ENCODE results near the gene PAM. TPM values are rescaled to one million over a fixed set of nuclear protein-coding genes. Genes with fewer than 3 reads are reported as not detected.

Gene PAM
- total RNA-seq, 4 donors from 2014 or later = 113 to 178 (median 130) TPM

DNA sequence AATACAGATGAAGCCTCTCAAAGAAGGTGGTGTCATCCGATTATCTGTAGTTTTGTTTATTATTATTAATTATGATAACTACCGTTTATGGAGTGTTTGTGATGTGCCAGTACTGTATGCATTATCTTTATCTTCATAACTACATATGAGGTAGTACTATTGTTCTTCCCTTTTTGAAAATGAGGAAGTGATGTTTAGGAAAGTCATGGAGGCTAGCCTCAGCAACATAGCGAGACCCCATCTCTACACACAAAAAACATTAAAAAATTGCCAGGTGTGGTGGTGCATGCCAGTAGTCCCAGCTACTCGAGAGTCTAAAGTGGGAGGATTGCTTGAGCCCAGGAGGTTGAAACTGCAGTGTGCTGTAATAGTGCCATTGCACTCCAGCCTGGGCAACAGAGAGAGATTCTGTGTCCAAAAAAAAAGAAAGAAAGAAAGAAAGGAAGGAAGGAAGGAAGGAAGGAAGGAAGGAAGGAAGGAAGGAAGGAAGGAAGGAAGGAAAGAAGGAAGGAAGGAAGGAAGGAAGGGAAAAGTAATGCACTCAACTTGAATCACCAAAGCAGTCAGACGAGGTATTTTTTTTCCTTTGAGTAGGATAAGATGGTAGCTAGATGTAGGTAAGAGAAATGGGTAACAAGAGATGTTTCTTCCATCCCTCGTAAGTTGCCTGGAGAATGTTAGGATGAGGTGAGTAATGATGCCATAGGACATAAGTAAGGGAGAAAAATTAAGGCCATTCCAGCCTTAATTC lies 47.8 kb downstream of the PAM start:
- TF ChIP-seq, protein P1, sequence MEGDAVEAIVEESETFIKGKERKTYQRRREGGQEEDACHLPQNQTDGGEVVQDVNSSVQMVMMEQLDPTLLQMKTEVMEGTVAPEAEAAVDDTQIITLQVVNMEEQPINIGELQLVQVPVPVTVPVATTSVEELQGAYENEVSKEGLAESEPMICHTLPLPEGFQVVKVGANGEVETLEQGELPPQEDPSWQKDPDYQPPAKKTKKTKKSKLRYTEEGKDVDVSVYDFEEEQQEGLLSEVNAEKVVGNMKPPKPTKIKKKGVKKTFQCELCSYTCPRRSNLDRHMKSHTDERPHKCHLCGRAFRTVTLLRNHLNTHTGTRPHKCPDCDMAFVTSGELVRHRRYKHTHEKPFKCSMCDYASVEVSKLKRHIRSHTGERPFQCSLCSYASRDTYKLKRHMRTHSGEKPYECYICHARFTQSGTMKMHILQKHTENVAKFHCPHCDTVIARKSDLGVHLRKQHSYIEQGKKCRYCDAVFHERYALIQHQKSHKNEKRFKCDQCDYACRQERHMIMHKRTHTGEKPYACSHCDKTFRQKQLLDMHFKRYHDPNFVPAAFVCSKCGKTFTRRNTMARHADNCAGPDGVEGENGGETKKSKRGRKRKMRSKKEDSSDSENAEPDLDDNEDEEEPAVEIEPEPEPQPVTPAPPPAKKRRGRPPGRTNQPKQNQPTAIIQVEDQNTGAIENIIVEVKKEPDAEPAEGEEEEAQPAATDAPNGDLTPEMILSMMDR (IDR thresholded peaks at IDR 0.05) = no peak
- DNase-seq (ENCODE audit: low spot score) (no peak), ATAC-seq (ENCODE audit: low FRiP score) (no peak)

DNA sequence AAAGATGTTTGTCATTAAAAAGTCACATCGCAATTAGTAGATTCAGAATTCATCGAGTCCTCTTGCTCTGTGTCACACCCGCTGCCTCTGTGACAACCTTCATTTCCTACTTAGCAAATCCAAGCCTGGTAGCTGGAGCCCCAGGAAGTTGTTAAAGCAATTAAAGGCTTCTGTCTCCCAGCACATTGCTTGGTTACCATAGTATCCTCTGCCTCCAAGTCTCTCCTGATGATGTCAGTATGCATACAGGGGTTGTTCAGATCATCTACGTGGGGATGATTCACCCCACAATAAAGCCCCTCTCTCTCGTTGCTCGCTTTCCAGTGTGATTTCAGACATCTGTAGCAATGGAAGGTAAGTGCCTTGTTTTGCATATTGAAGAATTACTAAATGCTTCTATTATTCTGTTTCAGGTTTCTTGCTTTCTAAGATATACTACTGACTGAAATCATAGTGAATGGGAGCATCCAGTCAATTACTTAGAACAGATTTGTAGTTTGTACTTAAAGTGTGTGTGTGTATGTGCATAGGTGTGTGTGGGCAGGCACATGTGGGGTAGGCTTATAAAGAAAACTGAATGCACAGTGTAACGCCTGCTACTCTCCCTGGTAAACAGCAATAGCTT lies 52.9 kb downstream of the PAM start:
- TF ChIP-seq, protein P1 (IDR thresholded peaks at IDR 0.05) = no peak
- no peak for ATAC-seq (ENCODE audit: low FRiP score)
- no peak for DNase-seq (ENCODE audit: low spot score)

DNA sequence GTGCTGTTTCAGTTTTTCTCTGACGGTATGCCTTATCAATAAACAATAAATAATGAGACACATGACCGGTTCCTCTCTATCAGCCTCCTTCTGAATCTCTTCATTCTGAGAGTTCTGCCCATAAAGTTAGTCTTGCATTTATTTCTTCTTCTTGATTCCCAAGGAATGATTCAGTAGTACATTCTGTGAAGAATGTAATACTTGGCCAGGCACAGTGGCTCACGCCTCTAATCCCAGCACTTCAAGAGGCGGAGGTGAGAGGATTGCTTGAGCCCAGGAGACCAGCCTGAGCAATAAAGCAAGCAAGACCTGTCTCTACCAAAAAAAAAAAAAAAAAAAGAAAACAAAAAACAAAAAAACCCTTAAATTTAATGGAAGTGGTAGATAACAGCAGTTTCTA lies 53.9 kb downstream of the PAM start:
- DNase-seq (ENCODE audit: low spot score) = no peak
- no peak for ATAC-seq (ENCODE audit: low FRiP score)

DNA sequence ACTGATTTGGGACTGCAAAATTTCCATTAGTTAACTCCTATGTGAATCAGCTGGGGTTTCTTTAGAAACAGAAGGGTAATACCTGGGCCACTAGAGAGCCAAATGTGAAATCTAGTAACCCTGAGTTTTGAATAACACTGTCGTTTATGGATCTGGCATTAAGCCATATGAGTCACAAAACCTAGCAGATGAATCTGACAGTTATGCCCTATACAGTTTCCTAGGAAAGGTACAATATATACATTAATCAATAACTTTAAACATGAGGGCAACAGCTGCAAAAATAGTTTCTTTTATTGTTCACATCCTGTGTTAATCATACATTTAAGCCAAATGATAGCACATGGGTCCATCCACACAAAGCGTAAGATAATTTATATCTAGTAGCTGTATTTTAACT lies 56.9 kb downstream of the PAM start:
- DNase-seq (ENCODE audit: low spot score) (no peak), ATAC-seq (ENCODE audit: low FRiP score) (no peak)
- TF ChIP-seq, protein P1 (IDR thresholded peaks at IDR 0.05) = no peak

More for the DNA sequence above, 53.9 kb downstream of the PAM start:
- TF ChIP-seq, protein P1 (IDR thresholded peaks at IDR 0.05) = no peak

DNA sequence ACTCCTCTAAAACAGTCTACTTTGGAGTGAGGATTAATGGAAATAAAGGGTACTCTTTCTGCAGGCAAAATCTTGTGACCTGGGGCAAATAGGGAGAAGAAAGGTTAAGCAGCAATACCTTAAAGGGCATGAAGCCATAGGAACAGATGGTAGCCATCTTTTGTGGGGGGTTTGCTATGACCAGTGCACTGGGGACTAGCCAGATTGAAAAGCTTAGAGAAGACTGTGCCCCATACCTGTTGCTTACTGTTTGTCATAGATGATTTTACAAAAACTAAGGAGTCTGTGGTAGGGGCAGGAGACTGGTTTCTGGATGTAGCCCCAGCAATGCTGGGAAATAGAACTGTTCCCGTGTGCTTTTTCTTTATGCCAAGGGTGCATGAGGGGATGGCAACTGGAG lies 58.6 kb downstream of the PAM start:
- DNase-seq (ENCODE audit: low spot score) = no peak
- no peak for ATAC-seq (ENCODE audit: low FRiP score)
- TF ChIP-seq, protein P1 (IDR thresholded peaks at IDR 0.05) = no peak

DNA sequence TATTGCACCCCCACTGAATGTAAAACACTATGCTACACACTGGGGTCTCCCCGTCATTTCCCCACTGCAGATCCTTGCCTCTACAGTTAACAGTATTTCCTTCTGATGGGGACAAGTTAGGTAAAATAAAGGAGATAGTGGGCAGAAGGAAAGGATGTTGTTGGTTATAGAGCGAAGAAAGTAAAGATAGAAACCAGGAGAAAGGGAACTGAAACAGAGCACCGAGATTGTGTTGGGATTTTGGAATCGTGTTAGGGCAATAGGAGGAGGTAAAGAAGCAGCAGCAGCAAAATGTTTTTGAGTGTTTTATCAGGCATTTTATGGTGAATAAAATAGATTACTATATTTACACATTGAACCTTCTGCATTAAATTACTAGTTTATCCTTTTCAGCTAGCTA lies 60.0 kb downstream of the PAM start:
- ATAC-seq (ENCODE audit: low FRiP score) (no peak), DNase-seq (ENCODE audit: low spot score) (no peak)
- TF ChIP-seq, protein P1 (IDR thresholded peaks at IDR 0.05) = no peak

Measured in omental fat pad (tissue), 4 donors.